Measurements from ENCODE around the gene CHST11.

The CHST11 gene

GRCh38 chr12:104707194-104707593 lies 250.4 kb downstream of the CHST11 start:
- Histone ChIP-seq H3K4me2 (no peak overlapping the region), H3K9ac (no peak overlapping the region), H3K36me3 (peaks cover 11 to 76% (median 42%) of the 10 kb centered on the region in 11 experiments; a peak in 20 of 22 replicates), H3K4me3 (no peak overlapping the region), H3K9me3 (replicated peaks in 1 of 11) (no peaks in the 10 kb centered on the region), H4K20me1 (peaks cover 32 to 98% (median 93%) of the 10 kb centered on the region in 11 experiments; a peak in 21 of 22 replicates), H3K27ac (no peak overlapping the region), H3K27me3 (no peaks in the 10 kb centered on the region), H3K4me1 (peaks cover 6 to 53% (median 23%) of the 10 kb centered on the region in 10 experiments; a peak in 15 of 20 replicates)
- no peak for TF ChIP-seq Cebpa-rat (IDR thresholded peaks at IDR 0.05)

GRCh38 chr12:104707794-104708558 lies 251.2 kb downstream of the CHST11 start:
- H3K27me3 ChIP-seq, result no peaks in the 10 kb centered on the region
- no peak overlapping the region for H3K4me3 ChIP-seq
- no peak overlapping the region for H3K9ac ChIP-seq
- H3K9me3 ChIP-seq (replicated peaks in 1 of 11), result no peaks in the 10 kb centered on the region
- peaks cover 5 to 74% (median 42%) of the 10 kb centered on the region in 11 experiments; a peak in 20 of 22 replicates for H3K36me3 ChIP-seq
- no peak for TF ChIP-seq Cebpa-rat (IDR thresholded peaks at IDR 0.05)
- H4K20me1 ChIP-seq, result peaks cover 32 to 98% (median 93%) of the 10 kb centered on the region in 11 experiments; a peak in 21 of 22 replicates
- no peak overlapping the region for H3K4me2 ChIP-seq
- H3K4me1 ChIP-seq, result peaks cover 6 to 51% (median 19%) of the 10 kb centered on the region in 10 experiments; a peak in 16 of 20 replicates
- H3K27ac ChIP-seq, result no peak overlapping the region

GRCh38 chr12:104708891-104709290 lies 252.1 kb downstream of the CHST11 start:
- Histone ChIP-seq H3K9me3 (replicated peaks in 1 of 11) (no peaks in the 10 kb centered on the region), H3K4me3 (no peak overlapping the region), H3K36me3 (peaks cover 3 to 74% (median 34%) of the 10 kb centered on the region in 11 experiments; a peak in 18 of 22 replicates), H3K4me1 (peaks cover 12 to 56% (median 26%) of the 10 kb centered on the region in 10 experiments; a peak in 18 of 20 replicates), H3K4me2 (0 out of 22 replicates have a peak overlapping the region, but pooled peaks of 1 of the 11 experiments have one; percentile 3), H3K27me3 (no peaks in the 10 kb centered on the region), H4K20me1 (peaks cover 42 to 98% (median 93%) of the 10 kb centered on the region in 11 experiments; a peak in 21 of 22 replicates), H3K27ac (peak overlapping the region in 2 of 11 experiments; percentile 8 to 12; a peak in 1 of 22 replicates), H3K9ac (no peak overlapping the region)
- no peak for TF ChIP-seq Cebpa-rat (IDR thresholded peaks at IDR 0.05)

DNA sequence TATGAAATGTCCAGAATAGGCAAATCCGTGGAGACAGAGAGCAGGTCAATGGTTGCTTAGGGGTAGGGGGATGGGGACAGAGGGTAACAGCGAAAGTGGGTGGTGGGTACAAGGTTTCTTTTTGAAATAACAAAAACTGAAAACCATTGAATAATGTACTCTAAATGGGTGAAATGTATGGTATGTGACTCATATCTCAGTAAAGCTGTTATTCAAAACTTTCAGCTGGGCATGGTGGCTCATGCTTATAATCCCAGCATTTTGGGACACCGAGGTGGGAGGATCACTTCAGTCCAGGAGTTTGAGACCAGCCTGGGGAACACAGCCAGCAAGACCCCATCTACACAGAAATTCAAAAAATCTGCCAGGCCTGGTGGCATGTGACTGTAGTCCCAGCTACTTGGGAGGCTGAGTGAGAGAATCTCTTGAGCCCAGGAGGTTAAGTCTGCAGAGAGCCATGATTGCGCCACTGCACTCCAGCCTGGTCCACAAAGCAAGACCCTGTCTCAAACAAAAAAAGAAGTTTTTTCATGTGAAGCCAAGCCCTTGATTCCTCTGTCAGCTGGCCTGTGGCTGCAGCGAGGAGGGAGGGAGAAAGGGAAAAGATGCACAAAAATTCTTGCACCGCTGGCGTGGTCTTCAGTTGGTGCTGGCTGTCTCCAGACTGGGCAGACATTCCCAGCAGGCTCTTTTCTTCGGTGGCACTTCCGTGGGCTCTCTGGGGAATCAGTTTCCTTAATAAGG lies 253.1 kb downstream of the CHST11 start:
- H3K4me3 ChIP-seq, result no peak overlapping the region

GRCh38 chr12:104710940-104711689 lies 254.4 kb downstream of the CHST11 start:
- Histone ChIP-seq H3K36me3 (peaks cover 3 to 64% (median 26%) of the 10 kb centered on the region in 11 experiments; a peak in 18 of 22 replicates), H4K20me1 (peaks cover 37 to 98% (median 95%) of the 10 kb centered on the region in 11 experiments; a peak in 21 of 22 replicates), H3K4me1 (peaks cover 12 to 67% (median 48%) of the 10 kb centered on the region in 10 experiments; a peak in 19 of 20 replicates), H3K27me3 (no peaks in the 10 kb centered on the region), H3K9ac (no peak overlapping the region), H3K9me3 (replicated peaks in 1 of 11) (no peaks in the 10 kb centered on the region), H3K4me2 (peak overlapping the region in 3 of 11 experiments; percentile 0 to 8 (median 1); a peak in 1 of 22 replicates), H3K4me3 (no peak overlapping the region), H3K27ac (no peak overlapping the region)
- TF ChIP-seq Cebpa-rat (IDR thresholded peaks at IDR 0.05), result no peak

More for the DNA sequence above, 253.1 kb downstream of the CHST11 start:
- Histone ChIP-seq H3K27me3 (no peaks in the 10 kb centered on the region), H3K36me3 (peaks cover 3 to 71% (median 26%) of the 10 kb centered on the region in 11 experiments; a peak in 18 of 22 replicates), H3K4me1 (peaks cover 12 to 61% (median 36%) of the 10 kb centered on the region in 10 experiments; a peak in 18 of 20 replicates), H3K4me2 (peak overlapping the region in 5 of 11 experiments; percentile 0 to 29 (median 8); a peak in 1 of 22 replicates), H3K9me3 (replicated peaks in 1 of 11) (no peaks in the 10 kb centered on the region), H3K27ac (peak overlapping the region in 2 of 11 experiments; percentile 11 to 12; a peak in 2 of 22 replicates), H3K9ac (no peak overlapping the region), H4K20me1 (peaks cover 44 to 98% (median 93%) of the 10 kb centered on the region in 11 experiments; a peak in 21 of 22 replicates)
- no peak for TF ChIP-seq Cebpa-rat (IDR thresholded peaks at IDR 0.05)

GRCh38 chr12:104712477-104712876 lies 255.7 kb downstream of the CHST11 start:
- TF ChIP-seq Cebpa-rat (IDR thresholded peaks at IDR 0.05), result no peak
- Histone ChIP-seq H3K4me3 (no peak overlapping the region), H3K4me1 (peaks cover 12 to 62% (median 50%) of the 10 kb centered on the region in 10 experiments; a peak in 19 of 20 replicates), H3K36me3 (peaks cover 3 to 56% (median 26%) of the 10 kb centered on the region in 11 experiments; a peak in 18 of 22 replicates), H3K27ac (no peak overlapping the region), H3K9me3 (replicated peaks in 1 of 11) (no peaks in the 10 kb centered on the region), H3K4me2 (no peak overlapping the region), H4K20me1 (peaks cover 37 to 100% (median 98%) of the 10 kb centered on the region in 11 experiments; a peak in 21 of 22 replicates), H3K9ac (no peak overlapping the region), H3K27me3 (no peaks in the 10 kb centered on the region)

DNA sequence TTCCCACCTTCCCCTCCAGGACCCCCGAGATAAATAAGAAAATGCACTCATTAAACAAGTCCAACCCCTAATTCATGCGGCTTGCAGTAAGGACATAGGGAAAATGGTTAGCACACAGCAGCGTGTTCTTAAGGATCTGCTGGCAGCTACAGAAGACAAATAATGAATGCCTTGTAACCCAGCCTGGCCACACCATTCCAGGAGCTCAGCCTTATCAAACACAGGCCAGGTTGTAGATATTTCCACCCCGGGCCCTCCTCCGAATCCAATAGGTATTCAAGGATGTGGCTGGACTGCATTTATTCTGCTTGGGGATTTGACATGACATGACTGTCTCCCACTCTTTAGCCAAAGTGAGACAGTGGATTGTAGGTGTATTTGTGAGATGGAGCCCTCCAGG lies 256.2 kb downstream of the CHST11 start:
- H4K20me1 ChIP-seq, result peaks cover 37 to 100% (median 97%) of the 10 kb centered on the region in 11 experiments; a peak in 21 of 22 replicates
- no peaks in the 10 kb centered on the region for H3K9me3 ChIP-seq (replicated peaks in 1 of 11)

DNA sequence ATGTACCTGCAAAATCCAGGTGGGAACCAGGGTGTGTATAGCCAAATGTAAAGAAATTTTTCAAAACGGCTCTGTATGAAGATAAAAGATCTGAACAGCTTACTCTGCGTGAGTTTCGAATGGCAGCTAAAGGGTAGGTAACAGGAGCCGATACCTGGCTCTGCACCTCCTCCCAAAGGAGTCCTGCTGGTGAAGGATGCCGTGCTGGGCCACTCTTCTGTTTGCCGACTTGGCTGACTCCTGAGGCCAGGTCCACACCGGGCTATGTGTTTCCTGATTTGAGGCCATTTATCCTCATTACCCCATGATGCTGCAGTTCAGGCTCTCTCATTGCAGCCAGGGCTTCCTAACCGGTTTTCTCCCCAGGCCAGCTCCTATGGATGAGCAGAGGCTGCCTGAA lies 256.7 kb downstream of the CHST11 start:
- H3K4me1 ChIP-seq, result peaks cover 12 to 63% (median 55%) of the 10 kb centered on the region in 10 experiments; a peak in 19 of 20 replicates
- peaks cover 37 to 100% (median 97%) of the 10 kb centered on the region in 11 experiments; a peak in 21 of 22 replicates for H4K20me1 ChIP-seq
- H3K27ac ChIP-seq, result no peak overlapping the region
- H3K4me3 ChIP-seq, result no peak overlapping the region
- no peak for TF ChIP-seq Cebpa-rat (IDR thresholded peaks at IDR 0.05)
- no peak overlapping the region for H3K9ac ChIP-seq
- H3K9me3 ChIP-seq (replicated peaks in 1 of 11), result no peaks in the 10 kb centered on the region
- peaks cover 0 to 46% (median 22%) of the 10 kb centered on the region in 11 experiments; a peak in 16 of 22 replicates for H3K36me3 ChIP-seq
- H3K4me2 ChIP-seq, result peak overlapping the region in 8 of 11 experiments; percentile 3 to 75 (median 37); a peak in 13 of 22 replicates
- no peaks in the 10 kb centered on the region for H3K27me3 ChIP-seq

More for the DNA sequence above, 256.2 kb downstream of the CHST11 start:
- Histone ChIP-seq H3K4me3 (no peak overlapping the region), H3K27me3 (no peaks in the 10 kb centered on the region), H3K9ac (no peak overlapping the region), H3K27ac (no peak overlapping the region), H3K4me2 (peak overlapping the region in 2 of 11 experiments; percentile 33 to 57; a peak in 1 of 22 replicates), H3K4me1 (peaks cover 12 to 63% (median 51%) of the 10 kb centered on the region in 10 experiments; a peak in 19 of 20 replicates), H3K36me3 (peaks cover 0 to 51% (median 26%) of the 10 kb centered on the region in 11 experiments; a peak in 18 of 22 replicates)
- TF ChIP-seq Cebpa-rat (IDR thresholded peaks at IDR 0.05), result no peak
